ENCODE data around the gene LATS2.
A peak's percentile ranks its signal among the peaks of the same experiment; 100 is the strongest.

LATS2 gene

GRCh38 chr13:21039097-21039800, 22.1 kb downstream of the LATS2 start:
- peak overlapping the region; percentile 38 for H3K27ac ChIP-seq (replicated peaks)
- no peaks in the 10 kb centered on the region for H3K27me3 ChIP-seq (ENCODE audit: insufficient read depth, poor library complexity, severe bottlenecking)
- TF ChIP-seq GABPA (IDR thresholded peaks at IDR 0.05; ENCODE audit: low read depth) = no peak
- peak; percentile 98 for TF ChIP-seq SPI1 (IDR thresholded peaks at IDR 0.05; ENCODE audit: borderline replicate concordance, low read depth)
- no peak overlapping the region for H3K4me3 ChIP-seq (replicated peaks; ENCODE audit: insufficient read depth, low read length)
- DNase-seq (ENCODE audit: low read depth in 1 of 2, low spot score in 1 of 2) = peak in 1 of 2 experiments; percentile 39

GRCh38 chr13:21037656-21038055, 23.7 kb downstream of the LATS2 start:
- no peaks in the 10 kb centered on the region for H3K27me3 ChIP-seq (ENCODE audit: insufficient read depth, poor library complexity, severe bottlenecking)
- H3K27ac ChIP-seq (replicated peaks) = no peak overlapping the region
- DNase-seq (ENCODE audit: low read depth in 1 of 2, low spot score in 1 of 2) = no peak
- H3K4me3 ChIP-seq (replicated peaks; ENCODE audit: insufficient read depth, low read length) = no peak overlapping the region
- TF ChIP-seq SPI1 (IDR thresholded peaks at IDR 0.05; ENCODE audit: borderline replicate concordance, low read depth) (no peak), POLR2AphosphoS5 (IDR thresholded peaks at IDR 0.05; ENCODE audit: low read depth) (no peak), GABPA (IDR thresholded peaks at IDR 0.05; ENCODE audit: low read depth) (no peak), REST (IDR thresholded peaks at IDR 0.05; ENCODE audit: insufficient replicate concordance, low read depth) (no peak), CTCF (IDR thresholded peaks at IDR 0.05; ENCODE audit: insufficient read depth, low read length) (no peak)

- Histone ChIP-seq H3K4me3 (replicated peaks; ENCODE audit: insufficient read depth, low read length) (no peak overlapping the region), H3K27me3 (ENCODE audit: insufficient read depth, poor library complexity, severe bottlenecking) (no peaks in the 10 kb centered on the region), H3K27ac (replicated peaks) (no peak overlapping the region)
- TF ChIP-seq SPI1 (IDR thresholded peaks at IDR 0.05; ENCODE audit: borderline replicate concordance, low read depth) = peak; percentile 28; the same call in 1 of the 2 replicates
- no peak for TF ChIP-seq GABPA (IDR thresholded peaks at IDR 0.05; ENCODE audit: low read depth)
- DNase-seq (ENCODE audit: low read depth in 1 of 2, low spot score in 1 of 2) = no peak
Measured at GRCh38 chr13:21035498-21035897, 25.9 kb downstream of the LATS2 start.

- no peak overlapping the region for H3K4me3 ChIP-seq (replicated peaks; ENCODE audit: insufficient read depth, low read length)
- DNase-seq (ENCODE audit: low read depth in 1 of 2, low spot score in 1 of 2) = no peak
- TF ChIP-seq SPI1 (IDR thresholded peaks at IDR 0.05; ENCODE audit: borderline replicate concordance, low read depth) (no peak), GABPA (IDR thresholded peaks at IDR 0.05; ENCODE audit: low read depth) (no peak)
- H3K27me3 ChIP-seq (ENCODE audit: insufficient read depth, poor library complexity, severe bottlenecking) = no peaks in the 10 kb centered on the region
- H3K27ac ChIP-seq (replicated peaks) = no peak overlapping the region
Measured at GRCh38 chr13:21034603-21035191, 26.7 kb downstream of the LATS2 start.

GRCh38 chr13:21033856-21034602, 27.4 kb downstream of the LATS2 start:
- Histone ChIP-seq H3K27me3 (ENCODE audit: insufficient read depth, poor library complexity, severe bottlenecking) (no peaks in the 10 kb centered on the region), H3K27ac (replicated peaks) (no peak overlapping the region), H3K4me3 (replicated peaks; ENCODE audit: insufficient read depth, low read length) (no peak overlapping the region)
- DNase-seq (ENCODE audit: low read depth in 1 of 2, low spot score in 1 of 2) = no peak
- no peak for TF ChIP-seq GABPA (IDR thresholded peaks at IDR 0.05; ENCODE audit: low read depth)
- TF ChIP-seq REST (IDR thresholded peaks at IDR 0.05; ENCODE audit: insufficient replicate concordance, low read depth) = no peak
- TF ChIP-seq SPI1 (IDR thresholded peaks at IDR 0.05; ENCODE audit: borderline replicate concordance, low read depth) = no peak
- TF ChIP-seq CTCF (IDR thresholded peaks at IDR 0.05; ENCODE audit: insufficient read depth, low read length) = no peak
- no peak for TF ChIP-seq POLR2AphosphoS5 (IDR thresholded peaks at IDR 0.05; ENCODE audit: low read depth)
